GM18505 (cell line): ENCODE results near the gene SLC36A2.
"Not testable (repeated sequence)": the region's sequence is repeated elsewhere in the genome, so short reads cannot be mapped to it uniquely, and the experiment has no call there.

Experiments
- ATAC-seq: cut with Tn5 transposase; IDR thresholded peaks from one replicate; pipeline ENCODE4 v1.9.1; 2021; ENCODE audit not compliant: unreplicated experiment
- POLR2A ChIP-seq: IDR thresholded peaks from 4 replicates; pipeline ENCODE4 v1.6.1; 2011; ENCODE audit warnings: borderline replicate concordance; ENCODE audit not compliant: insufficient read depth, insufficient read length; ENCODE audit errors: extremely low read depth

SLC36A2 gene

GRCh38 chr5:151315998-151316597, 31.3 kb downstream of the SLC36A2 start:
- peak; percentile 84 for ATAC-seq
- TF ChIP-seq POLR2A = no peak

GRCh38 chr5:151313357-151313756, 34.0 kb downstream of the SLC36A2 start:
- no peak for ATAC-seq
- TF ChIP-seq POLR2A = no peak

- ATAC-seq = no peak
- no peak for TF ChIP-seq POLR2A
Measured at GRCh38 chr5:151312756-151313324, 34.5 kb downstream of the SLC36A2 start.

- TF ChIP-seq POLR2A = no peak
- ATAC-seq = no peak
Measured at GRCh38 chr5:151310932-151311331, 36.4 kb downstream of the SLC36A2 start.

GRCh38 chr5:151309821-151310220, 37.5 kb downstream of the SLC36A2 start:
- not testable (repeated sequence) for ATAC-seq

- ATAC-seq = not testable (repeated sequence)
Measured at GRCh38 chr5:151309266-151309665, 38.1 kb downstream of the SLC36A2 start.

- no peak for ATAC-seq
- TF ChIP-seq POLR2A = no peak
Measured at GRCh38 chr5:151303666-151304065, 43.7 kb downstream of the SLC36A2 start, which contains the start of gene SLC36A3. Gene SLC36A3 (minus strand): TSS chr5:151303766. CDS start chr5:151303354, 412 bp downstream.

- TF ChIP-seq POLR2A = no peak
Measured at GRCh38 chr5:151298063-151298855, 49.1 kb downstream of the SLC36A2 start.

GRCh38 chr5:151296974-151297373, 50.4 kb downstream of the SLC36A2 start:
- no peak for ATAC-seq
- no peak for TF ChIP-seq POLR2A

More at GRCh38 chr5:151298063-151298855, 49.1 kb downstream of the SLC36A2 start:
- ATAC-seq = no peak

- no peak for TF ChIP-seq POLR2A
- no peak for ATAC-seq
Measured at GRCh38 chr5:151296478-151296830, 50.9 kb downstream of the SLC36A2 start.

- no peak for ATAC-seq
- TF ChIP-seq POLR2A = no peak
Measured at GRCh38 chr5:151295791-151296477, 51.4 kb downstream of the SLC36A2 start.

GRCh38 chr5:151295138-151295537, 52.2 kb downstream of the SLC36A2 start:
- TF ChIP-seq POLR2A = no peak
- no peak for ATAC-seq

- ATAC-seq = no peak
- no peak for TF ChIP-seq POLR2A
Measured at GRCh38 chr5:151293624-151294023, 53.7 kb downstream of the SLC36A2 start.
